ENCODE measurements around the gene ADAMTS14.

DNA sequence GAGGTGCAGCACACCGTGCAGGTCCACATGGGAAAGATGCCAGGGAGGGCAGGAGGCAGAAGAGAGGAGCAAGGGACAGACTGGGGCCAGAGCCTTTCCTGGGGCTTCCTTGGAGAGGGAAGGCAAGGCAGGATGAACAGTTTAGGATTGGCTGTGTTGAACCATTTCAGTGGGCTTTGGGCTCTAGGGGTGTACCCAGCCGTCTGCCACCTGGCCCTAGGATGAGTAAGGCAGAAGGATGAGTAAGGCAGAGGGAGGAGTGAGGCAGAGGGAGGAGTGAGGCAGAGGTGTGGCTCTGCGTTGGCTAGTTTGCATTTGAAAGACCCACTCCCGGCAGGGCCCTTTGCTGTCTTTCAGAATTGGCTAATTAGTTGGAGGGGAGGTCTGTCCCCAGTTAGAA is 38.3 kb upstream of the ADAMTS14 start:
- TF ChIP-seq GLIS3 (CRISPR knock-in tag; IDR thresholded peaks at IDR 0.05) (no peak), CSDC2 (CRISPR knock-in tag; IDR thresholded peaks at IDR 0.05) (no peak)

Measured in SK-N-SH treated with all-trans-retinoic acid at 6 μM for 48 hours (cell line).